Loucy (cell line): Measurements from ENCODE around the gene RIN3.

Source experiments
- EZH2phosphoT487 ChIP-seq: fragments of 200-600 bp; IDR thresholded peaks from 2 replicates; pipeline ENCODE4 v1.6.1; 2018; ENCODE audit warnings: antibody characterized with exemption, mild to moderate bottlenecking, moderate library complexity, borderline replicate concordance
- TF ChIP-seq, protein P1 (sequence below): fragments of 200-600 bp; sonication (generic); conservative IDR thresholded peaks from 2 replicates; pipeline ENCODE4 v1.5.1; 2014; ENCODE audit warnings: mild to moderate bottlenecking, antibody characterized with exemption, low read length

DNA sequence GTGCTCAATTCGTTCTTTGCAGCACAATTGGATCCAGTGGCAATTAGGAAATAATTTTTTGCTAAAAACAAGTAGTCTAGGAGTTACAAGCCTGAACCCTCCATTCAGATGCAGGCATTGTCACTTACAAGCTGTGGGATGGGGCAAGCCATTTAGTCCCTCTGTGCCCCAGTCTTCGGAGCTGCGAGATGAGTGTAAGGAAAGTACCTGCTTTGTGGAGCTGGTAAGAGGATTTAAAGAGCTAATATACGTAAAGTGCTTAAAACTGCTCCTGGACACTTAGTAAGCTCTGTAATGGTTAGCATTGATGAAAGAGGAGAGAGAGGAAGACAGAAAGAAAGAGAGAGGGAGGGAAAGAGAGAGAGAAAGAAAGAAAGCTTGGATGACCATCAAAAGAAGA lies 122.3 kb downstream of the RIN3 start:
- TF ChIP-seq, protein P1, sequence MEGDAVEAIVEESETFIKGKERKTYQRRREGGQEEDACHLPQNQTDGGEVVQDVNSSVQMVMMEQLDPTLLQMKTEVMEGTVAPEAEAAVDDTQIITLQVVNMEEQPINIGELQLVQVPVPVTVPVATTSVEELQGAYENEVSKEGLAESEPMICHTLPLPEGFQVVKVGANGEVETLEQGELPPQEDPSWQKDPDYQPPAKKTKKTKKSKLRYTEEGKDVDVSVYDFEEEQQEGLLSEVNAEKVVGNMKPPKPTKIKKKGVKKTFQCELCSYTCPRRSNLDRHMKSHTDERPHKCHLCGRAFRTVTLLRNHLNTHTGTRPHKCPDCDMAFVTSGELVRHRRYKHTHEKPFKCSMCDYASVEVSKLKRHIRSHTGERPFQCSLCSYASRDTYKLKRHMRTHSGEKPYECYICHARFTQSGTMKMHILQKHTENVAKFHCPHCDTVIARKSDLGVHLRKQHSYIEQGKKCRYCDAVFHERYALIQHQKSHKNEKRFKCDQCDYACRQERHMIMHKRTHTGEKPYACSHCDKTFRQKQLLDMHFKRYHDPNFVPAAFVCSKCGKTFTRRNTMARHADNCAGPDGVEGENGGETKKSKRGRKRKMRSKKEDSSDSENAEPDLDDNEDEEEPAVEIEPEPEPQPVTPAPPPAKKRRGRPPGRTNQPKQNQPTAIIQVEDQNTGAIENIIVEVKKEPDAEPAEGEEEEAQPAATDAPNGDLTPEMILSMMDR: no peak
- no peak for TF ChIP-seq EZH2phosphoT487
